Bronchial epithelial cell (primary cell): Measurements from ENCODE around the gene GRIP2. TPM values are rescaled to one million over a fixed set of nuclear protein-coding genes. Genes with fewer than 3 reads are reported as not detected.

Experiments
- DNase-seq: peaks from one replicate; pipeline ENCODE4 v3.0.0-alpha.2; 2010; ENCODE audit warnings: low read depth
- FAIRE-seq: peaks from 2 replicates; lab custom pipeline; 2011; peaks lifted over from hg19 to GRCh38; lab: Jason Lieb, UNC
- H3K27me3 ChIP-seq: 2 replicates; pipeline ENCODE4 v1.5.1; 2011; ENCODE audit warnings: low read length; ENCODE audit not compliant: control insufficient read depth, insufficient read depth
- H3K36me3 ChIP-seq: 2 replicates; pipeline ENCODE4 v1.5.1; 2011; ENCODE audit warnings: low read length; ENCODE audit not compliant: control insufficient read depth, insufficient read depth
- H3K4me3 ChIP-seq: 2 replicates; pipeline ENCODE4 v1.5.1; 2011; ENCODE audit warnings: mild to moderate bottlenecking, low read depth, low read length, control low read depth
- CTCF ChIP-seq: IDR thresholded peaks from 2 replicates; pipeline ENCODE4 v1.5.1; 2011; ENCODE audit warnings: mild to moderate bottlenecking, moderate library complexity, low read length, control low read depth, inconsistent platforms; ENCODE audit not compliant: insufficient read depth, severe bottlenecking
- total RNA-seq: library from RNA; depleted of rRNA; stranded (reverse); fragments of >200 nt; gene quantifications from 2 replicates; pipeline ENCODE4 v1.2.1, GENCODE V29; 2014

The GRIP2 gene
- total RNA-seq, 1 donor from 2014 or later, result under 0.01 TPM

- no peak for TF ChIP-seq CTCF
- H3K27me3 ChIP-seq, result peaks cover 5% of the 10 kb centered on the region
- DNase-seq (no peak), FAIRE-seq (no peak)
- H3K36me3 ChIP-seq, result no peaks in the 10 kb centered on the region
- H3K4me3 ChIP-seq, result no peak overlapping the region
Measured at GRCh38 chr3:14522129-14522691, 17.9 kb downstream of the GRIP2 start.

GRCh38 chr3:14521611-14522010 is 18.5 kb downstream of the GRIP2 start:
- Histone ChIP-seq H3K27me3 (peaks cover 5% of the 10 kb centered on the region), H3K4me3 (no peak overlapping the region), H3K36me3 (no peaks in the 10 kb centered on the region)
- TF ChIP-seq CTCF, result no peak
- DNase-seq, result no peak
- FAIRE-seq, result no peak

- TF ChIP-seq CTCF, result no peak
- no peaks in the 10 kb centered on the region for H3K36me3 ChIP-seq
- peaks cover 5% of the 10 kb centered on the region for H3K27me3 ChIP-seq
- no peak for DNase-seq
- H3K4me3 ChIP-seq, result no peak overlapping the region
- FAIRE-seq, result no peak
Measured at GRCh38 chr3:14520967-14521366, 19.2 kb downstream of the GRIP2 start.

GRCh38 chr3:14520149-14520548 is 20.0 kb downstream of the GRIP2 start:
- Histone ChIP-seq H3K36me3 (no peaks in the 10 kb centered on the region), H3K27me3 (peaks cover 5% of the 10 kb centered on the region), H3K4me3 (no peak overlapping the region)
- no peak for DNase-seq
- no peak for FAIRE-seq
- no peak for TF ChIP-seq CTCF

GRCh38 chr3:14519406-14519805 is 20.7 kb downstream of the GRIP2 start:
- no peak for DNase-seq

More at GRCh38 chr3:14519406-14519805, 20.7 kb downstream of the GRIP2 start:
- no peaks in the 10 kb centered on the region for H3K36me3 ChIP-seq
- TF ChIP-seq CTCF, result no peak
- FAIRE-seq, result no peak
- H3K4me3 ChIP-seq, result no peak overlapping the region
- H3K27me3 ChIP-seq, result peaks cover 5% of the 10 kb centered on the region
